Keratinocyte (primary cell): Measurements from ENCODE around the gene GARRE1. TPM values are rescaled to one million over a fixed set of nuclear protein-coding genes. Genes with fewer than 3 reads are reported as not detected.

ENCODE experiments used
- DNase-seq: peaks from one replicate; pipeline ENCODE4 v3.0.0-alpha.2; 2011; ENCODE audit warnings: low read depth, missing footprints, low spot score
- FAIRE-seq: peaks from 2 replicates; lab custom pipeline; 2011; peaks lifted over from hg19 to GRCh38; lab: Jason Lieb, UNC
- H2AFZ ChIP-seq: 2 replicates; pipeline ENCODE4 v1.6.0; 2012; ENCODE audit warnings: low read length, control low read depth, inconsistent platforms; ENCODE audit not compliant: control insufficient read depth
- H3K27ac ChIP-seq: 2 replicates; pipeline ENCODE4 v1.5.1; 2011; ENCODE audit warnings: low read length; ENCODE audit not compliant: control insufficient read depth, insufficient read depth
- H3K27me3 ChIP-seq: 3 replicates; pipeline ENCODE4 v1.6.0; 2011; ENCODE audit warnings: low read length; ENCODE audit not compliant: control insufficient read depth, insufficient read depth; ENCODE audit errors: extremely low read depth
- H3K36me3 ChIP-seq, 2 experiments: 2 replicates in 1 of 2; 3 replicates in 1 of 2; pipeline ENCODE4 v1.5.1; 2011; ENCODE audit warnings: low read length in 2 of 2, mild to moderate bottlenecking in 1 of 2; ENCODE audit not compliant: control insufficient read depth in 2 of 2, insufficient read depth in 2 of 2; ENCODE audit errors: extremely low read depth in 1 of 2
- H3K4me1 ChIP-seq: 3 replicates; pipeline ENCODE4 v1.5.1; 2011; ENCODE audit warnings: low read length; ENCODE audit not compliant: control insufficient read depth, insufficient read depth; ENCODE audit errors: extremely low read depth
- H3K4me2 ChIP-seq: 3 replicates; pipeline ENCODE4 v1.6.0; 2011; ENCODE audit warnings: low read depth, low read length; ENCODE audit not compliant: control insufficient read depth, insufficient read depth; ENCODE audit errors: extremely low read depth
- H3K4me3 ChIP-seq, 3 experiments: fragments of 200-600 bp in 1 of 3; sonication (generic) in 1 of 3; 2 replicates in 2 of 3; 3 replicates in 1 of 3; pipeline ENCODE4 v1.5.1; 2011 to 2016; ENCODE audit warnings: low read length in 3 of 3, mild to moderate bottlenecking in 3 of 3, control low read depth in 2 of 3, inconsistent platforms in 1 of 3, low read depth in 1 of 3, mixed read lengths in 1 of 3, mixed run types in 1 of 3, moderate library complexity in 1 of 3; ENCODE audit not compliant: control insufficient read depth in 2 of 3, insufficient read depth in 2 of 3; ENCODE audit errors: extremely low read depth in 1 of 3
- H3K79me2 ChIP-seq: 2 replicates; pipeline ENCODE4 v1.6.0; 2012; ENCODE audit warnings: low read length; ENCODE audit not compliant: control insufficient read depth, insufficient read depth
- H3K9ac ChIP-seq: 3 replicates; pipeline ENCODE4 v1.6.0; 2011; ENCODE audit warnings: low read length; ENCODE audit not compliant: control insufficient read depth, insufficient read depth; ENCODE audit errors: extremely low read depth
- H3K9me1 ChIP-seq: 3 replicates; pipeline ENCODE4 v1.6.0; 2011; ENCODE audit warnings: low read length; ENCODE audit not compliant: control insufficient read depth, insufficient read depth; ENCODE audit errors: extremely low read depth
- H3K9me3 ChIP-seq: 2 replicates; pipeline ENCODE4 v1.5.1; 2012; ENCODE audit warnings: low read depth, low read length; ENCODE audit not compliant: control insufficient read depth
- H4K20me1 ChIP-seq: 3 replicates; pipeline ENCODE4 v1.6.0; 2011; ENCODE audit warnings: low read length; ENCODE audit not compliant: control insufficient read depth, insufficient read depth; ENCODE audit errors: extremely low read depth
- EZH2 ChIP-seq: IDR thresholded peaks from one replicate; pipeline ENCODE4 v1.6.1; 2012; ENCODE audit warnings: inconsistent platforms, mild to moderate bottlenecking, low read length, moderate library complexity
- dilution Hi-C: fragments of 300-500 bp; cut with MboI; formaldehyde crosslinking; loops from one replicate; pipeline ENCODE4 v1.7.0; 2020; ENCODE audit warnings: low sequenced_read_pairs; ENCODE audit not compliant: extremely low pct_ligation_motif_present
- polyA plus RNA-seq, 5 experiments: library from polyadenylated mRNA; depleted of rRNA in 3 of 5; stranded (reverse) in 3 of 5; stranded (forward) in 1 of 5; unstranded in 1 of 5; fragments of >200 nt; gene quantifications; 1 replicate in 1 of 5; 2 replicates in 3 of 5; 3 replicates in 1 of 5; pipeline versions ENCODE4 v1.2.1 to v1.2.3, GENCODE V29; 2011 to 2012; ENCODE audit warnings: missing spikeins in 2 of 5, low read depth in 1 of 5, low replicate concordance in 1 of 5
- TF ChIP-seq, protein P1 (sequence below), 3 experiments: IDR thresholded peaks in 1 of 3; conservative IDR thresholded peaks in 1 of 3; optimal IDR thresholded peaks in 1 of 3; 2 replicates in 2 of 3; 3 replicates in 1 of 3; pipeline versions ENCODE3 to v1.5.1; 2011; ENCODE audit warnings: low read length in 3 of 3, mild to moderate bottlenecking in 3 of 3, moderate library complexity in 2 of 3, control low read depth in 1 of 3, inconsistent platforms in 1 of 3; ENCODE audit not compliant: insufficient read depth in 2 of 3; ENCODE audit errors: extremely low read depth in 1 of 3

Gene GARRE1
- polyA plus RNA-seq, 1 donor (not counting 4 experiments of a cell fraction or from before 2014, with no cell fraction given), result 5.7 TPM

DNA sequence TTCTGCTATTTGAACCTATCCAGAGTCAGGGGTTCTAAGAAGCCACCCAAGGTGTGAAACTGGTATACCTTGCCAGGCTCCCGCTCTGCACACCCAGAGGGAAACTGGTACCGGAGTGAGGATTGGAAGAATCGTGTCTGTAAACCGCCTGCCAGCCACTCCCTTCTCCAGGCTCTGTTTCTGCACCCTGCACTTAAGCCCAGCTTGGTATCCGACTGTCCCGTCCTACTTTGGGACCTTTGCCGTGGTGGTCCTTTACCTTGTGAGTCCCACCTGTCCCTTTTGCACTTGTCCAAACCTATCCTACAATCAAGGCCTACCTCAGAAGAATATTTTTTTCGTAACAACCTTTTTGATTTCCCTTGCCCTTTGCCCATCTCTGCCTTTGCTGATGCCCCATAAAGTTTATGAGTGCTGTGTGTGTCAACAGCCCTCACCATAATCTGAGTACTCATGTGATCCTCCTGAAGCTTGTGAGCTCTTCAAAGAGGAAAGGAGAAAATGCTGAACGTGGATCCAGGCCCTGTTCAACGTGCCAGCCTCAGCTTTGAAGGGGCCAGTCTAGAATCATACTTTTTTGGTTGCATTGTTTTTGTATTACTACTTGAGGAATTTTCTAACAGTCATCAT, 44.7 kb downstream of the GARRE1 start:
- TF ChIP-seq, protein P1, sequence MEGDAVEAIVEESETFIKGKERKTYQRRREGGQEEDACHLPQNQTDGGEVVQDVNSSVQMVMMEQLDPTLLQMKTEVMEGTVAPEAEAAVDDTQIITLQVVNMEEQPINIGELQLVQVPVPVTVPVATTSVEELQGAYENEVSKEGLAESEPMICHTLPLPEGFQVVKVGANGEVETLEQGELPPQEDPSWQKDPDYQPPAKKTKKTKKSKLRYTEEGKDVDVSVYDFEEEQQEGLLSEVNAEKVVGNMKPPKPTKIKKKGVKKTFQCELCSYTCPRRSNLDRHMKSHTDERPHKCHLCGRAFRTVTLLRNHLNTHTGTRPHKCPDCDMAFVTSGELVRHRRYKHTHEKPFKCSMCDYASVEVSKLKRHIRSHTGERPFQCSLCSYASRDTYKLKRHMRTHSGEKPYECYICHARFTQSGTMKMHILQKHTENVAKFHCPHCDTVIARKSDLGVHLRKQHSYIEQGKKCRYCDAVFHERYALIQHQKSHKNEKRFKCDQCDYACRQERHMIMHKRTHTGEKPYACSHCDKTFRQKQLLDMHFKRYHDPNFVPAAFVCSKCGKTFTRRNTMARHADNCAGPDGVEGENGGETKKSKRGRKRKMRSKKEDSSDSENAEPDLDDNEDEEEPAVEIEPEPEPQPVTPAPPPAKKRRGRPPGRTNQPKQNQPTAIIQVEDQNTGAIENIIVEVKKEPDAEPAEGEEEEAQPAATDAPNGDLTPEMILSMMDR (optimal IDR thresholded peaks at IDR 0.05 in 1 of 3, IDR thresholded peaks at IDR 0.05 in 1 of 3, conservative IDR thresholded peaks at IDR 0.05 in 1 of 3; ENCODE audit: extremely low read depth in 1 of 3, insufficient read depth in 2 of 3, low read length in 3 of 3), result no peak
- no peak for TF ChIP-seq EZH2
- no peak for DNase-seq
- no peaks in the 10 kb centered on the region for H3K9me1 ChIP-seq
- FAIRE-seq, result no peak
- no peak overlapping the region for H2AFZ ChIP-seq
- H3K27ac ChIP-seq, result no peak overlapping the region
- H3K27me3 ChIP-seq, result no peaks in the 10 kb centered on the region
- H3K4me2 ChIP-seq, result no peak overlapping the region
- H3K4me1 ChIP-seq, result no peaks in the 10 kb centered on the region
- H3K36me3 ChIP-seq, result peaks cover 3 to 4% of the 10 kb centered on the region in 2 experiments
- no peak overlapping the region for H3K9ac ChIP-seq
- dilution Hi-C loops, result no loop called here
- H3K4me3 ChIP-seq, result no peak overlapping the region
- no peaks in the 10 kb centered on the region for H4K20me1 ChIP-seq
- H3K9me3 ChIP-seq, result no peaks in the 10 kb centered on the region
- no peaks in the 10 kb centered on the region for H3K79me2 ChIP-seq

GRCh38 chr19:34299576-34299975, 45.2 kb downstream of the GARRE1 start:
- no peak overlapping the region for H2AFZ ChIP-seq
- H3K9ac ChIP-seq, result no peak overlapping the region
- H4K20me1 ChIP-seq, result no peaks in the 10 kb centered on the region
- no peaks in the 10 kb centered on the region for H3K79me2 ChIP-seq
- H3K4me1 ChIP-seq, result no peaks in the 10 kb centered on the region
- H3K4me2 ChIP-seq, result no peak overlapping the region
- H3K27ac ChIP-seq, result no peak overlapping the region
- H3K36me3 ChIP-seq, result peaks cover 3 to 4% of the 10 kb centered on the region in 2 experiments
- no peaks in the 10 kb centered on the region for H3K27me3 ChIP-seq
- no peaks in the 10 kb centered on the region for H3K9me1 ChIP-seq
- TF ChIP-seq, protein P1 (optimal IDR thresholded peaks at IDR 0.05 in 1 of 3, IDR thresholded peaks at IDR 0.05 in 1 of 3, conservative IDR thresholded peaks at IDR 0.05 in 1 of 3; ENCODE audit: extremely low read depth in 1 of 3, insufficient read depth in 2 of 3, low read length in 3 of 3), result no peak
- TF ChIP-seq EZH2, result no peak
- H3K9me3 ChIP-seq, result no peaks in the 10 kb centered on the region
- no peak overlapping the region for H3K4me3 ChIP-seq
- no peak for FAIRE-seq
- dilution Hi-C loops, result no loop called here
- no peak for DNase-seq
